HepG2 (cell line): ENCODE results near the gene MBD3L3. TPM values are rescaled to one million over a fixed set of nuclear protein-coding genes. Genes with fewer than 3 reads are reported as not detected.
"Not testable (repeated sequence)": the region's sequence is repeated elsewhere in the genome, so short reads cannot be mapped to it uniquely, and the experiment has no call there.

Experiments
- ATAC-seq: fragments of 200-7000 bp; cut with Tn5 transposase; 3 replicates; pipeline ENCODE4 v1.9.1; 2020; ENCODE audit warnings: mild to moderate bottlenecking, moderate library complexity
- BruUV-seq: library from RNA; stranded (reverse); fragments of 400-500 nt; replicated peaks from 2 replicates; lab custom pipeline; 2021; lab: Mats Ljungman, UMichigan
- CTCF ChIA-PET: fragments of 300-600 bp; formaldehyde crosslinking; extraction: SDS; loops from one replicate; lab custom pipeline; 2021; ENCODE audit warnings: low total read pairs, inconsistent platforms, low intra/inter-chr PET ratio; lab: Yijun Ruan, JAX
- POLR2A ChIA-PET: fragments of 350-600 bp; sonication (Branson Sonifier 250); formaldehyde crosslinking; loops from one replicate; lab custom pipeline; 2020; ENCODE audit warnings: antibody characterized with exemption, inconsistent platforms; lab: Yijun Ruan, JAX
- DNase-seq: peaks from one replicate; pipeline ENCODE4 v3.0.0-alpha.2; 2015; ENCODE audit warnings: low spot score
- FAIRE-seq: peaks from 3 replicates; lab custom pipeline; 2011; peaks lifted over from hg19 to GRCh38; lab: Jason Lieb, UNC
- H2AFZ ChIP-seq: one replicate; pipeline ENCODE4 v1.6.1; 2011; ENCODE audit warnings: low read length, inconsistent platforms
- H3K27ac ChIP-seq: fragments of 300-600 bp; 3 replicates; pipeline ENCODE4 v1.8.0; 2011; ENCODE audit warnings: mixed run types, mild to moderate bottlenecking, mixed read lengths, low read length, inconsistent platforms; ENCODE audit not compliant: insufficient read depth; ENCODE audit errors: extremely low read length
- H3K27me3 ChIP-seq, 2 experiments: fragments of 200-600 bp in 1 of 2; 2 replicates in 1 of 2; 3 replicates in 1 of 2; pipeline versions ENCODE4 v1.6.0 to v1.8.0; 2011; ENCODE audit warnings: low read length in 2 of 2, mild to moderate bottlenecking in 2 of 2, moderate library complexity in 2 of 2, inconsistent platforms in 1 of 2; ENCODE audit not compliant: insufficient read depth in 2 of 2, control insufficient read depth in 1 of 2
- H3K36me3 ChIP-seq, 2 experiments: fragments of 200-600 bp in 1 of 2; replicated peaks in 1 of 2; 2 replicates in 1 of 2; 3 replicates in 1 of 2; pipeline versions ENCODE4 v1.5.1 to v1.8.0; 2011; ENCODE audit warnings: low read length in 2 of 2, inconsistent platforms in 1 of 2; ENCODE audit not compliant: insufficient read depth in 2 of 2, control insufficient read depth in 1 of 2
- H3K4me1 ChIP-seq: 2 replicates; pipeline ENCODE4 v1.5.1; 2012; ENCODE audit warnings: low read length, inconsistent platforms; ENCODE audit not compliant: insufficient read depth
- H3K4me2 ChIP-seq: 2 replicates; pipeline ENCODE4 v1.6.0; 2011; ENCODE audit warnings: low read depth, low read length, inconsistent platforms
- H3K4me3 ChIP-seq, 3 experiments: fragments of 200-600 bp in 1 of 3; sonication (generic), shearing (Covaris generic) in 1 of 3; replicated peaks in 1 of 3; 2 replicates each; pipeline ENCODE4 v1.5.1; 2011 to 2016; ENCODE audit warnings: low read length in 3 of 3, inconsistent platforms in 2 of 3, low read depth in 2 of 3, mild to moderate bottlenecking in 2 of 3, control low read depth in 1 of 3, mixed read lengths in 1 of 3; ENCODE audit not compliant: insufficient read depth in 1 of 3
- H3K79me2 ChIP-seq: one replicate; pipeline ENCODE4 v1.6.1; 2011; ENCODE audit warnings: low read length, inconsistent platforms; ENCODE audit not compliant: insufficient read depth
- H3K9ac ChIP-seq: 2 replicates; pipeline ENCODE4 v1.6.0; 2011; ENCODE audit warnings: mild to moderate bottlenecking, low read depth, low read length, inconsistent platforms; ENCODE audit not compliant: insufficient read depth
- H3K9me3 ChIP-seq: 2 replicates; pipeline ENCODE4 v1.5.1; 2012; ENCODE audit warnings: mild to moderate bottlenecking, low read length
- H4K20me1 ChIP-seq: 2 replicates; pipeline ENCODE4 v1.6.0; 2011; ENCODE audit warnings: inconsistent platforms, mild to moderate bottlenecking, low read length, moderate library complexity; ENCODE audit not compliant: insufficient read depth
- MAFK ChIP-seq, 2 experiments: IDR thresholded peaks in 1 of 2; conservative IDR thresholded peaks in 1 of 2; 2 replicates each; pipeline ENCODE4 v1.6.1; 2011; ENCODE audit warnings: improper control_type of control experiment in 2 of 2, low read length in 2 of 2
- WGBS: methylation state at CpG from one replicate; pipeline ENCODE4 v1.1.6; 2017; ENCODE audit warnings: low lambda C conversion rate; 5-methylcytosine and 5-hydroxymethylcytosine counted together
- in situ Hi-C: cut with HindIII; loops from 2 replicates; pipeline ENCODE4 v1.10.0; 2017; ENCODE audit warnings: low pct_unique_long_range_greater_than_20kb; ENCODE audit not compliant: extremely low pct_ligation_motif_present
- intact Hi-C: fragments of 100-400 bp; cut with micrococcal nuclease; formaldehyde crosslinking; loops from one replicate; pipeline ENCODE4 v1.10.0; 2022; ENCODE audit not compliant: unreplicated experiment
- polyA plus RNA-seq, 8 experiments: library from polyadenylated mRNA; depleted of rRNA in 3 of 8; stranded (reverse) in 7 of 8; unstranded in 1 of 8; fragments of >200 nt; fragmentation: Illumina TruSeq in 4 of 8; extraction: Trizol in 4 of 8; gene quantifications; 2 replicates each; pipeline versions ENCODE4 v1.2.1 to v1.2.3, GENCODE V29; 2011 to 2016; ENCODE audit warnings: low read depth in 4 of 8, missing spikeins in 1 of 8, mixed read lengths in 1 of 8; ENCODE audit not compliant: insufficient read depth in 1 of 8
- total RNA-seq, 5 experiments: library from RNA; depleted of rRNA; stranded (reverse); fragments of >200 nt; fragmentation: Illumina TruSeq; extraction: Trizol; gene quantifications; 2 replicates each; pipeline ENCODE4 v1.2.3, GENCODE V29; 2016; ENCODE audit warnings: low read depth in 1 of 5

The MBD3L3 gene
- total and polyA plus RNA-seq, 2 of the 13 experiments (the other 11 are each of a cell fraction or from before 2014, with no cell fraction given), result not detected

GRCh38 chr19:7055679-7056078 is 2.8 kb downstream of the MBD3L3 start:
- 68% methylated on average over 12 of the region's 14 CpGs for WGBS
- FAIRE-seq, ATAC-seq, BruUV-seq, H3K4me1 ChIP-seq, POLR2A ChIA-PET, H2AFZ ChIP-seq, DNase-seq, H3K27me3 ChIP-seq, H3K36me3 ChIP-seq, H3K4me3 ChIP-seq, in situ Hi-C loops, H3K79me2 ChIP-seq, H3K9ac ChIP-seq, H3K9me3 ChIP-seq, H3K27ac ChIP-seq, H4K20me1 ChIP-seq, intact Hi-C loops, CTCF ChIA-PET, H3K4me2 ChIP-seq: not testable (repeated sequence)
- TF ChIP-seq MAFK (conservative IDR thresholded peaks at IDR 0.05 in 1 of 2, IDR thresholded peaks at IDR 0.05 in 1 of 2; ENCODE audit: low read length in 2 of 2), result peak in 1 of 2 experiments; percentile 51; a peak in 2 of 4 replicates

DNA sequence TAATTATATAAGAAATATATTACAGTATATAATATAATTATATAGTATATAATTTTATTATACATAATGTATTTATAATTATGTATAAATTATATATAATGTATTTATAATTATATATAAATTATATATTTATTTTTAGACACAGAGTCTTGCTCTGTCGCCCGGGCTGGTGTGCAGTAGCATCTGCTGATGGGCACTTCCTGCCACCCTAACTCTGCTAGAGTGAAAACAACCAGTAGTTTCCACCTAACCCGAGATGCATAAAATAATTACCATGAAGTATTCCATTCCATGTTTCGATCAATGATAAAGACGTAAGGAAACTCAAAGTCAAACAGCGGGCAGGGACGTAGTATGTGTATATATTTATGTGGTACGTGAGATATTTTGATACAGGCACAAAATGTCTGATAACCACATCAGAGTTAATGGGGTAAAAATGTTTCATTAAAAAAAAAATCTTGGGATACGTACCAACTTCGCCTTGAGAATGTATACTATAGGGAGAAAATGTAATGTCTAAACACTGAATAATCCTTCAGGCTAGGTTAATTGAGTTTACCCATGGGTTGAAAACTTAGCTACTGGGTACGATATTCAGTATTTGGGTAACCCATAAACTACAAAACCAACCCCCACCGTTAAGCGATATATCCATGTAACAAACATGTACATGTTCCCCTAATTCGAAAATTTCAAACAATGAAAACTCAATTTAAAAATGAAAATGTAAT is 3.7 kb downstream of the MBD3L3 start:
- ATAC-seq, H3K79me2 ChIP-seq, H3K4me2 ChIP-seq, POLR2A ChIA-PET, H3K9ac ChIP-seq, H3K4me1 ChIP-seq, DNase-seq, H3K9me3 ChIP-seq, CTCF ChIA-PET, in situ Hi-C loops, H3K27ac ChIP-seq, FAIRE-seq, H4K20me1 ChIP-seq, H3K4me3 ChIP-seq, BruUV-seq, H3K27me3 ChIP-seq, intact Hi-C loops, H2AFZ ChIP-seq, H3K36me3 ChIP-seq: not testable (repeated sequence)
- 76% methylated on average over 14 of the region's 14 CpGs for WGBS

- CTCF ChIA-PET, POLR2A ChIA-PET, H3K4me1 ChIP-seq, ATAC-seq, H3K27me3 ChIP-seq, H2AFZ ChIP-seq, DNase-seq, H3K4me3 ChIP-seq, FAIRE-seq, H3K4me2 ChIP-seq, in situ Hi-C loops, H4K20me1 ChIP-seq, BruUV-seq, intact Hi-C loops, H3K79me2 ChIP-seq, H3K9ac ChIP-seq, H3K9me3 ChIP-seq, H3K27ac ChIP-seq, H3K36me3 ChIP-seq: not testable (repeated sequence)
- WGBS, result 71% methylated on average over 7 of the region's 7 CpGs
These were observed 5.6 kb downstream of the MBD3L3 start for GRCh38 chr19:7052896-7053295.

DNA sequence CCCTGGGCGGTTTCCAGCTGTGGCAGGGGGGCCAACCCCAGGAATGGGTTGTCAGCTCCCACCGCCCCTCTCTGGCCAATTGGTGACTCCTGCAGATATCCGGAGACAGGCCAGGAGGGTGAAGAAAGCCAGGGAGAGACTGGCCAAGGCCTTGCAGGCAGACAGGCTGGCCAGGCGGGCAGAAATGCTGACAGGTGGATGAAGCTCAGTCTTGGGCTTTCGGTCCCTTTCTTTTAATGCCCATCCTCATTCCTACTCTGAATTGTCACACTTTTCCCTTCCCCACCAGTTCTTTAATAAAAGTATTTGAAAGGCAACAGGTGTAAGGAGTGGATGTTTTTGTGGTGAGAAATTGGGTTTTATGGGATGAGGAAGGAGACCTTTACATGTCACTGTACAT is 7.1 kb downstream of the MBD3L3 start:
- POLR2A ChIA-PET, FAIRE-seq: not testable (repeated sequence)

More for the DNA sequence above, 7.1 kb downstream of the MBD3L3 start:
- H3K4me1 ChIP-seq, H3K4me2 ChIP-seq, H3K9ac ChIP-seq, H3K79me2 ChIP-seq, H3K36me3 ChIP-seq, in situ Hi-C loops, CTCF ChIA-PET, H3K9me3 ChIP-seq, H4K20me1 ChIP-seq, H2AFZ ChIP-seq, ATAC-seq, H3K27ac ChIP-seq, H3K4me3 ChIP-seq, H3K27me3 ChIP-seq, BruUV-seq, DNase-seq, intact Hi-C loops: not testable (repeated sequence)
- WGBS, result 82% methylated on average over 2 of the region's 5 CpGs
